Activated CD4-positive, alpha-beta T cell treated with anti-CD3 and anti-CD28 coated beads, Interleukin-2, amount 50 U/mL, for 1 hour (primary cell): ENCODE measurements around the gene TXNRD2.
A peak's percentile ranks its signal among the peaks of the same experiment; 100 is the strongest.

ENCODE experiments used
- DNase-seq: peaks from one replicate; pipeline ENCODE4 v3.0.0-alpha.2; 2020

The TXNRD2 gene

DNA sequence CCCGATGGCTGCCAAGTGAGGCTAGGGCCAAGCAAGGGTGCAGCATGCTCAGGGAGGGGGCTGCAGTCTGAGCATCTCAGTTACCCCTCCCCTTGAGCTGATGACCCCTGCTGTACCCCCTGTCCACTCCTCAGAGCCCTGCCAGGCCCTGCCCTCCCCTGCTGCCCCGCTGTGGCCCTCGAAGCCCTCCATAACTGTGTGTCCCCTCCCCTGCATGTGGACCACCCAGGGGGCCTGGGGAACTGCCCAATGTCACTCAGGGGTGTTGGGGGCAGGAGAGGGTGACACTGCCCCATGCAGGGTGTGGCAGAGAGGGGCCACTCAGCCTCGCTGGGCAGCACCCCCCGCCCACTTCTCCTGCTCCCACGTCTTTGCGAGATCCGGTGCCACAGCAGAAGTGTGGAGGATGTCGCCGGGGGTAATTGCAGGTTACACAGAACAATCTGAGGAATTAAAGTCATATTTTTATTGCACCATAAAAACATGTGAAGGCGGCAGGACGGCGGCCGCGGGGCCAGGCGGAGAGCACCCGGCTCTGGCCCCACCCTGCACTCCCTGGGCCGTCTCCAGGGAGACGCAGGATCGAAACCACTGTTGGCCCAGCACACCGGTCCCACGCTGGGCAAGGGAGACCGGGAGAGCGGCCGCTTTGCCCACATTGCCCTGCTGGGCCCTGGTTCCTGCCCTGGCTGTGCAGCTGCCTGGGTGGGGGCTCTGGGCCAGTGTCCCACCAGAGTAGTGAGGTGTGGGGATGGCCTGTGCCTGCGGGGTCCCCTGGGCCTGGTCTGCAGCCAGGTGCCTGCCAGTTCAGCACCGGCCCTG is 68.3 kb downstream of the TXNRD2 start:
- DNase-seq = no peak

- DNase-seq = no peak
These were observed 68.9 kb downstream of the TXNRD2 start for GRCh38 chr22:19872779-19873137.

DNA sequence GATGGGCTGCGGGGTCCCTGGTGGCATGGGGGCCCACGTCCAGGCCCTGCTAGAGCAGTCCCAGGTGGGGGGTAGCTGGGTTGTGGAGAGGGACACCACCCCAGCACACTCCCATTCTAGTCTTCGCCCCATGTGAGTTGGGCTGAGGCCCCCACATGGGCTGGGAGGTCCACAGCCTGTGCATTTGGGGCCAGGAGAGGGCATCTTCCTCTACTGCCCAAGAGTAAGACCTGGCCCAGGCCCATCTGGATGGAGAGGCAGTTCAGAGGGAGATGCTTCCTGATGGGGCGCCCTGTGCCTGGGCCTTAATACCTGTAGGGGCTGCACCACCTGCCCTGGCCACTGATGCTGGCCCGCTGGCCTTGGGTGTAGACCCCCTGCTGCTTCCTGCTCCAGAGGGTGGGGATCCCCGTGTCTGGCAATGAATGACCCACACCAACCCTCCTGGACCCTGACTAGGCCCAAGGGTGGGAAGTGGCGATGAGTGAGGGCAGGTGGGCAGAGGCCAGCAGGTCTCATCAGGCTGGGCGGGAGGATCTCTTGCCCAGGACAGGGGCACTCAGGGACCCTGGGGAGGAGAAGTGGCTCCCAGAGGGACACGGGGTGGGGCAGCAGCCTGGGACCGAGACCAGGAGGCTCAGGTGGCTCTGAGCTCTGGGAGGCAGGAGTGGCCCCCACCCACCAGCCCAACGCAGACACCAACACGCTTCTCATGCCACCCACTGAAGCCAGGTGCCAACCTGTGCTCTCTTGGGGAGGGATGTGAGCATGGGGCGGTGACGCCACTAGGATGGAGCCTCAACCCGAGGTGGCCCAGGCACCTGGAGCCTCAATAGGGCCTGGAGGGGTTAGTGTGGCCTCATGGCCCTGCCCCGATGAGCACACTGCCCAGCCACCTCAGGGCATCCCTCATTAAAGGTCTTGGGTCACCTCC is 69.5 kb downstream of the TXNRD2 start:
- DNase-seq = no peak

GRCh38 chr22:19871023-19871844 is 70.4 kb downstream of the TXNRD2 start:
- no peak for DNase-seq

DNA sequence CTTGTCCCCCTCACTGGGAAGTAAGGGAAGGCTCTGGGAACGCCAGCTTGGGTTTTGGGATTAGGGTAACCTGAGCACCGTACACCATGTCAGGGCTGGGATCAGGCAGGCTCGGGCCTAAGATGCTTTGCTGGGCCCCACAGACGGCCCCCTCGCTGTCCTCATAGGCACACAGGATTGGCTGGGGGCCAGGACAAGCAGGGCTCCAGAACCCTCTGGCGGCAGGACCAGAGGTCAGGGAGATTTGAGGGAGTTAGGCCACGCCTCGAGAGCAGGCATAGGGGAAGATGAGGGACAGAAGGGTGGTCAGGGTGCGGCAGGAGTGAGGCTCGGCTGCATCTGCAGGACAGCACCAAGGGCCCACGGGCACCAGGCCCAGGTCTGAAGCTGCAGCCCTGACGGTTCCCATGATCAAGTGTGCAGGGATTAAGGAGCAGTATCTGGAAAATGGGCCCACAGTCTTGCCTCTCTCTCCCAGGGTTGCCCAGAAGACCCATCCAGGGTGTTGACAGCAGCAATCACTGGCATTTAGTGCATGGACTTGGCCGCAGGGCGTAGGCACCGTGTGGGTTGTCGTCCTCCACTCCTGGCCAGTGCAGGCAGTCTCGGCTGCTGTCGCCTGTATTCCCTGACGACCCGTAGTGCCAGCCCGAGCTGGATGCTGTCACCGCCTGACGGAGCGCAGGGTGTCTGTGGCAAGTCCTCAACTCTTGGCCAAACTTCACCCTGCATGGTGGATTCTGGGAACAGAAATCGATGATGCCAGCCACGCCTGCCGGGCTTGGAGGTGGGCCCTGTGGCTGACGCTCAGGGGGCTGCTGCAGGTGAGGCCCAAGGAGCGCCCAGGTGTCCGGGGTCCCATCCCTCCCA is 71.2 kb downstream of the TXNRD2 start:
- DNase-seq = no peak

- no peak for DNase-seq
These were observed 72.0 kb downstream of the TXNRD2 start for GRCh38 chr22:19869497-19870152.

DNA sequence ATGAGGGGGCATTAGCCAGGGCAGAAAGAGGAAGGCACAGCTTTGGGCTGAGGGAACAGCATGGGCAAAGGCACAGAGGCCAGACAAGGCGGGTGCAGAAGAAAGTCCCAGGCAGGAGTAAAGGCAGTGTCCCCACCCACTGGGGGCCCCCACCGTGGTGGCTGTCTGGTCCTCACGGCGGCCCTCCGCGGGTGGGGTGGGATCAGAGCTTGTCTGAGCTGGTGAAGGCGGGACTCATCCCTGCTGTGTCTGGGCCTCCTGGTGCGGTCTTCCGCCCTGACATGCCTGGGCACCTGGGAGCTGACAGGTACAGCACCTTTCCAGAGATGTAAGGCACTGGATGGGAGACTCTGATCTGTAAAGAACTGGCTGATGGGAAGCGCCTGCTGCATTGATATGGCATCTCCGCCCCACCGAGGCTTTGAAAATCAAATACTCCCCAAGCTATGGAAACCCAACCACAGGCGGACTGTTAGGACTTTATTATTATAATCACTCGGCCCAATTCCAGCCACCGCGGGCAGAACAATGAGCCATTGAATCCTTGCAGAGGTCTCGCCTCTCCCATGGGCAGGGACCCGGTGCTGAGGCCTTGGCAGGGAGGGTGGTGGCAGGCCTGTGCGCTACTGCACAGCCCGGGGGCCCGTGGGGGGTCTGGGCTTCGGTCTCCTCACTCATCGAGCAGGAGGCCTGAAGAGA is 72.7 kb downstream of the TXNRD2 start:
- no peak for DNase-seq

GRCh38 chr22:19868333-19868732 is 73.3 kb downstream of the TXNRD2 start:
- DNase-seq = no peak

DNA sequence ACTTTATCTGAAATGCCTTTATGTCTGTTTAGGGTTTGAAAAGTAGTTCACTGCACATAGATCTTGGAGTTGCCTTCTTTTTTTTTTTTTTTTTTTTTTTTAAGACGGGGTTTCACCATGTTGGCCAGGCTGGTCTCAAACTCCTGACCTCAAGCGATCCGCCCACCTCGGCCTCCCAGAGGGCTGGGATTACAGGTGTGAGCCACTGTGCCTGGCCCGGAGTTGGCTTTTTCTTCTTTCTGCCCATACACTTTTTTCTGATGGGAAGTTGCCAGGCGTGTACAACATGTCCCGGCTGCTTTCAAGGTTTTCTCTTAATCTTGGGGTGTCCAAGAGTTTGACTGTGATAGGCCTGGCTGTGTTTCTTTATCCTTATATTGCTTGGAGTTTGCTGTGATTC is 74.0 kb downstream of the TXNRD2 start:
- no peak for DNase-seq

GRCh38 chr22:19866665-19867009 is 75.0 kb downstream of the TXNRD2 start:
- DNase-seq = no peak

GRCh38 chr22:19865141-19865829 is 76.3 kb downstream of the TXNRD2 start:
- DNase-seq = no peak

DNA sequence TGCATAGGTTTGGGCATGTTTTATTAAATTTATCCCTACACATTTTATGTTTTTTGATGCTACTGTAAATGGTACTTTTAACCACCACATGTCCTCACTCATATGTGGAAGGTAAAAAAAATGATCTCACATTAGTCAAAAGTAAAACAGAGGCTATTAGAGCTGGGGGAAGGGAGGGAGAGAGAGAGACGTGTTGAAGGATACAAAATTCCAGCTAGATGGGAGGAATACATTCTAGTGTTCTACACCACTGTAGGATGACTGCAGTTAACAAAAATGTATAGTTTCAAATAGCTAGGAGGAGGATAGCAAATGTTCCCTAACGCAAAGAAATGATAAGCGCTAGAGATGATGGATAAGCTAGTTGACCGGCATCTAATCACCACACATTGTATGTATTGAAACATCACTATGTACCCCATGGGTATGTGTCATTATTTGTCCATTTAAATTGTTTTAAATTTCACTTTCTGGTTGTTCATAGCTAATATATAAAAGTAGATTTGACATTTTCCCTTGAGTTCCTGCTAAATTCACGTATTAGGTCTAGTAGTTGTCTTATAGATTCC is 77.0 kb downstream of the TXNRD2 start:
- no peak for DNase-seq

GRCh38 chr22:19863571-19863970 is 78.0 kb downstream of the TXNRD2 start:
- DNase-seq = no peak

- no peak for DNase-seq
These were observed 78.9 kb downstream of the TXNRD2 start for GRCh38 chr22:19862619-19863246.

DNA sequence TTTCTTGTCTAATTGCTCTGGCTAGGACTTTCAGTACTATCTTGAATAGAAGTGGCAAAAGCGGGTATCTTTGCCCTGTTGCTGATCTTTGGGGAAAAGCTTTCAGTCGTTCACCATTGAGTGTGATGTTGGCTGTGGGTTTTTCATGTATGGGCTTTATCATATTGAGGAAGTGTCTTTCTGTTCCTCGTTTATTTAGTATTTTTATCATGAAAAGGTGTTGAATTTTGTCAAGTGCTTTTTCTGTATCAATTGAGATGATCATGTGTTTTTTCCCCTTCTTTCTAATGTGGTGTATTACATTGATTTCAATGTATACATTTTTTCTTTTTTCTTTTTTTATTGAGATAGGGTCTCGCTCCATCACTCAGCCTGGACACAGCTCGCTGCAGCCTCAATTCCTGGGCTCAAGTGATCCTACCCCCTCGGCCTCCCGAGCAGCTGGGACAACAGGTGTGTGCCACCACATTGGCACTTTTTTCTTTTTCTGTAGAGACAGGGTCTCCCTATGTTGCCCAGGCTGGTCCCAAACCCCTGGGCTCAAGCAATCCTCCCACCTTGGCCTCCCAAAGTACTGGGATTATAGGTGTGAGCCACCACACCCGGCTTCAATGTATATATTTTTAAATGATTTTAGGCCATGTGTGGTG is 81.6 kb downstream of the TXNRD2 start:
- DNase-seq = no peak

DNA sequence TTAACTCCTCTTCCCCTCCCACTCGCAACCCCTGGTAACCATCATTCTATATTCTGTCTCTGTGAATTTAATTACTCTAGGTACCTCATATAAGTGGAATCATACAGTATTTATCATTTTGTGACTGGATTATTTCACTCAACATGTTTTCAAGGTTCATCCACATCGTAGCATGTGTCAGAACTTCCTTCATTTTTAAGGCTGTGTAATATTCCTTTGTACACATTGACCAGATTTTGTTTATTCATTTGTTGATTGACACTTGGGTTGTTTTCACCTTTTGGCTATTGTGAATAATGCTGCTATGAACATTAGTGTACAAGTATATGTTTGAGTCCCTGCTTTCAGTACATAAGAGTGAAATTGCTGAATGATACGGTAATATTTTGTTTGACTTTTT is 84.2 kb downstream of the TXNRD2 start:
- no peak for DNase-seq

- peak; percentile 37 for DNase-seq
These were observed 85.9 kb downstream of the TXNRD2 start for GRCh38 chr22:19855504-19856409.
